Activated T-cell treated with anti-CD3 and anti-CD28 coated beads for 48 hours (primary cell): ENCODE measurements around the gene CYP24A1.
"Not testable (repeated sequence)": the region's sequence is repeated elsewhere in the genome, so short reads cannot be mapped to it uniquely, and the experiment has no call there.

Experiments
- DNase-seq: peaks from one replicate; pipeline ENCODE4 v3.0.0-alpha.2; 2020; ENCODE audit warnings: low read depth

The CYP24A1 gene

DNA sequence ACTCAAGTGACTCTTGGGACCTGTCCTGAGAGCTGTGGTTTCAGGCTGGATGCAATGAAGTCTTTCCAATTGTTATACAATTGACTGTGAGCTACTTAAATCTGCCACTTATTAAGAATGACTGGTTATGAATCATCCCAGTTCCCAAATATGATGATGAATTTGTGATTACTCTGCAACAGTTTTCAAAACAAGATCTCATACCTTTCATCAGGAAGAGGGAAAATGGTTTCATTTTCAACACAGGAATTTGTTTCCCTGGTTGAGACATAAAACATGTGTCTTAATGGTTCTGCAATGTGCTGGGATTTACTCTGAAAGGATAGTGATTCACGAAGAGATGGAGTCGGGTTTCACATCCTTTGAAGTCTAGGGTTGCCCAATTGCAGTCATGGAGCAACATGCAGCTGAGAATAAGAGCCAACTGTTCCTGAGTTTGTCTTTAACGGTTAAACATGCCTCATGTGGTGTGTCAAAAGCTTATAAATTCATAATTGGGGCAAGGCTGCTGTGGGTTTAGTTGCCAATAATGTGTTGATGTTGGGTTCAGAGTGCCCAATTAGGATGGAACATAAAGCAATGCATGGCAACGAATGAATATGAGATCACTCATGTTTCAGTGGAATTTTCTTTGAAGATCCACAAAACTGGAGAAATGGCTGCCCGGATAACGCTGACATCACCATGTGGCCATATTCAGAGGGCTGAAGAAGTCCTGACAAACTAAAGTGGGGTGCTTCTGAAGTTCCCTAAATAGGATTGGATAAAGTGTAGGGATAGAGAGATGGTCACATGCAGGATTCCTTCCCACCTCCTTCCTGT lies 41.0 kb downstream of the CYP24A1 start:
- no peak for DNase-seq

GRCh38 chr20:54131675-54132611 lies 41.8 kb downstream of the CYP24A1 start:
- no peak for DNase-seq

DNA sequence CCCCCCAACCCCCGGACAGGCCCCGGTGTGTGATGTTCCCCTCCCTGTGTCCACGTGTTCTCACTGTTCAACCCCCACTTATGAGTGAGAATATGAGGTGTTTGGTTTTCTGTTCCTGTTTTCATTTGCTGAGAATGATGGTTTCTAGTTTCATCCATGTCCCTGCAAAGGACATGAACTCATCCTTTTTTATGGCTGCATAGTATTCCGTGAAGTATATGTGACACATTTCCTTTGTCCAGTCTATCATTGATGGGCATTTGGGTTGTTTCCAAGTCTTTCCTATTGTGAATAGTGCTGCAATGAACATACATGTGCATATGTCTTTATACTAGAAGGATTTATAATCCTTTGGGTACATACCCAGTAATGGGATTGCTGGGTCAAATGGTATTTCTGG lies 42.7 kb downstream of the CYP24A1 start:
- DNase-seq, result not testable (repeated sequence)

DNA sequence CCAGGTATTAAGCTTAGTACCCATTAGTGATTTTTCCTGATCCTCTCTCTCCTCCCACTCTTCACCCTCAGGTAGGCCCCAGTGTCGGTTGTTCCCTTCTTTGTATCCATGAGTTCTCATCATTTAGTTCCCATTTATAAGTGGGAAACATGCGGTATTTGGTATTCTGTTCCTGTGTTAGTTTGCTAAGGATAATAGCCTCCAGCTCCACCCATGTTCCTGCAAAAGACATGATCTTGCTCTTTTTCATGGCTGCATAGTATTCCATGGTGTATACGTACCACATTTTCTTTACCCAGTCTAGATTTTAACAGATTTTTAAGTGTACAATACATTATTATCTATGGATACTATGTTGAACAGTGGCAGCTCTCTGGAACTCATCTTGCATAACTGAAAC lies 44.4 kb downstream of the CYP24A1 start:
- DNase-seq, result no peak

- DNase-seq, result no peak
Observed at GRCh38 chr20:54127855-54128574, 45.8 kb downstream of the CYP24A1 start.

- no peak for DNase-seq
Observed at GRCh38 chr20:54126806-54127655, 46.8 kb downstream of the CYP24A1 start.

DNA sequence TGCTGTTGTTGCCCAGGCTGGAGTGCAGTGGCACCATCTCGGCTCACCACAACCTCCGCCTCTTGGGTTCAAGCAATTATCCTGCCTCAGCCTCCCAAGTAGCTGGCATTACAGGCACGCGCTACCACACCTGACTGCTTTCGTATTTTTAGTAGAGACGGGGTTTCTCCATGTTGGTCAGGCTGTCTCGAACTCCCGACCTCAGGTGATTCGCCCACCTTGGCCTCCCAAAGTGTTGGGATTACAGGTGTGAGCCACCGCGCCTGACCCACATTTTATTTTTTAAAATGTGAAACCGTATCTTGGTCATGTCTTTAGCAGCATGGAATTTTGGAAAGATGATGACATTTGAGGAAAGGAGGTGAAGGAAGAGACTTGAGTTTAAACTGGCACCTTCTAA lies 47.5 kb downstream of the CYP24A1 start:
- not testable (repeated sequence) for DNase-seq

GRCh38 chr20:54123587-54124180 lies 50.1 kb downstream of the CYP24A1 start:
- DNase-seq, result no peak

- no peak for DNase-seq
Observed at GRCh38 chr20:54122681-54123586, 50.9 kb downstream of the CYP24A1 start.

- DNase-seq, result no peak
Observed at GRCh38 chr20:54122189-54122588, 51.6 kb downstream of the CYP24A1 start.

- no peak for DNase-seq
Observed at GRCh38 chr20:54119744-54120143, 54.0 kb downstream of the CYP24A1 start.

- DNase-seq, result no peak
Observed at GRCh38 chr20:54118220-54119001, 55.4 kb downstream of the CYP24A1 start.

DNA sequence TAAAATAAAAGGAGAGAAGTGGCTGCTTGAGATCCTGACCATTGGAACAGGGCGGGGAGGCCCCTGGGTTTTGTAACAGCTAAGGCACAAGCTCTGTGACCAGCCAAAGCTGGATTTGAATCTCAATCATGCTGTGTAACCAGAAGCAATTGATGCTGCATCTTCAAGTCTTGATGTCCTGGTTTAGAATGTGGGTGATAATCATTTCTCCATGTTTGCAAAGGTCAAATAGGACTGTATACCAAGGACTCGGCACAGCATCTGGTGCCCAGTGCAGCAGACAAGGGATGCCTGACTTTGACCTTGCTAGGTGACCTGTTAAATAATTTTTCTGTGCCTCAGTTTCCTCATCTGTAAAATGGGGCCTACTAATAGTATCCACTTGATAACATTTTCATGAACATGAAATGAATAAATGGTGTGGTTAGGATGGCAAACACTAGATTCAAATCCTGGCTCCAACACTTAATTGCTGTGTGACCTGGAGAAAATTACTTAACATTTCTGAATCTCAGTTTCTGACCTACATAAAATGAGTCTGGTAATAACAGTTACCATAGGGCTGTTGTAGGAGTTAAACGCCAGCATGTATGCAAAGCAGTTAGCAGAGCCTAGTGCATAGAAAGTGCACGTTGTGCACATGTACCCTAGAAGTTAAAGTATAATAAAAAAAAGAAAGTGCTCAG lies 57.1 kb downstream of the CYP24A1 start:
- no peak for DNase-seq

DNA sequence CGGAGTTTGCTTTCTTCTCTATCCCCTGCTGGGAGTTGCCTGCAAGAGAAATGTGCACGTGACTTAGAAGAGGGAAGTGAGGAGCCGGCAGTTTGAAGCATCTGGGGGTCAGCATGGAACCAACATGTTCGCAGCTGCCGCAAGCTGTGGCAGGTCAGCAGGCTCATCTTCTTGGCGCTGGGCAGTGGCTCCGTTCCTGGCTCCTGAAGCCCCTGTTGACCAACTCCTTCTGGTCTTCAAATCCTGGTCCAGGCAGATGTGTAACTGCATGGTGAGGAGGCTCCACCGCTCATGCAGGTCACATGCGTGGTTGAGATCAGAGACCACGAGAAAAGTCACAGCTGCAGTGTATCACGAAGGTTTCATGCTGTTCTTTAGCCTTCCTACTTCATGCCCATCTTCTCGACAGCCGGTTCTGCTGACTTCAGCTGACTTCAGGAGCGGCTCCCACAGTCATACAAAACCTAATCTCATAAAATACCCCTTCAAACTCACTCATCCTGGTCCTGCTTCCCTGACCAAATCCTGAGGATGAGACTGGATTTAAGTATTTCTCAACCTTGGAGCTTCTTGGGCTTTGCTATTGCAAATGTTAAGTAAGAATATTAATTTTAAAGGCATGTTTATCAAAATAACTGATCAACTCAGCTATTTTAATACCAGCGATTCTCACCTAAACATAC lies 58.5 kb downstream of the CYP24A1 start:
- DNase-seq, result no peak

GRCh38 chr20:54114109-54114508 lies 59.7 kb downstream of the CYP24A1 start:
- no peak for DNase-seq

- no peak for DNase-seq
Observed at GRCh38 chr20:54113566-54113965, 60.2 kb downstream of the CYP24A1 start.

DNA sequence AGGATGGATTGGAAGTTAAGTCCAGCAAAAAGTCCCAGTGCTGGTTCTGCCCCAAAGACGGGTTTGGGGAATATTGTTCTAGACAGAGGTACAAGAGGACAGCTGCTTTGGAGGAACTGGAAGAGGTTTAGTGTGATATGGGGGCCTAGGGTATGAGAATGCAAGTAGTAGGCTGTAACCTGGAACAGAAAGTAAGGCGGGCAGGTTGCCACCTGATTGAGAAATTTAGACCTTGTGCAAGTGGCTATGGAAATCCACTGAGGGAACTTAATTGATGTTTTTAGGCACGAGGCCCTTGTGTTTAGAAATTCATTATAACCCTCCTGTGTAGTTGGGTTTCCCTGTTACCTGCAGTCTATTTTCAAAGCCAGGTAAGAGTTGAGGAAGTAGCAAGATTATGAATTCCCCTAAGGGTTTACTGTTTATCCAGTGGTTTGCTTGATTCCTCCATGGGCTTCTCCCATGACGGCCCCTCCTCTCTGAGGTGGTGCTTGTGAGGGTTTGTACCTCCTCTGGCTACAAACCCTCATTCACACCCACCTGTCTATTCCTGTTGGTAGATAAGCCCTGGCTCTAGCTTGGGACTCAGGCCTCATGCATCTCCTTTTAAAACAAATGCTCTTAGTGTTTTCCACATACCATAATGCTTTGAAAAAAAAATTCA lies 61.4 kb downstream of the CYP24A1 start:
- DNase-seq, result no peak
